ENCODE results near the gene KCNJ15. TPM values are rescaled to one million over a fixed set of nuclear protein-coding genes. Genes with fewer than 3 reads are reported as not detected.

The KCNJ15 gene
- polyA plus RNA-seq, 1 donor from 2014 or later = not detected

DNA sequence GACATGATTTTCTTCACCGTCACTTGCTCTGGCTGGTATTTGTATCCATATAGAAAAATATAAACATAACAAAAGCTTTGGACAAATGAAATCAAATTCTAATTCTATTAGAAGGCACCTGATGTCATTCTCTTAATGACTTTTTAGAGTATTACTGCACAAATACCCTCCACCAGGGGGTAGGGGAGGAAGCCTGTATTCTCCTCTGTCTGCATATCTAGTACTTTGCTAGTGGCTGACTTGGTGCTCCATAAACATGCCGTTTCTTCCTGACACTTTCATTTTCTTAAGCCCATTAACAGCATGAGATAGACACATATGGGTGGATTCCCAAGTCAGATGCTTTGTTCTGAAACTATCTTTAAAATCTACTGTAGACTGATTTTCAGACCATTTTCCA is 20.6 kb upstream of the KCNJ15 start:
- no peak overlapping the region for H3K4me2 ChIP-seq (ENCODE audit: low read length)
- no peaks in the 10 kb centered on the region for H3K9me2 ChIP-seq (ENCODE audit: insufficient read depth, low read length)
- H3K36me3 ChIP-seq (ENCODE audit: insufficient read depth, low read length) = no peaks in the 10 kb centered on the region

GRCh38 chr21:38239672-38240071 is 17.1 kb upstream of the KCNJ15 start:
- no peaks in the 10 kb centered on the region for H4K20me1 ChIP-seq (ENCODE audit: insufficient read depth)
- no peaks in the 10 kb centered on the region for H3F3A ChIP-seq (ENCODE audit: insufficient read depth, low read length, poor library complexity, severe bottlenecking)
- no peak overlapping the region for H2AFZ ChIP-seq (ENCODE audit: low read depth, low read length)
- no peak overlapping the region for H3K4me3 ChIP-seq (ENCODE audit: low read length)
- H3K4me2 ChIP-seq (ENCODE audit: low read length) = no peak overlapping the region
- no peaks in the 10 kb centered on the region for H3K79me2 ChIP-seq (replicated peaks; ENCODE audit: insufficient read depth, low read length)
- no peak overlapping the region for H3K9ac ChIP-seq (ENCODE audit: low read length)
- H3K27ac ChIP-seq (ENCODE audit: low read length) = no peak overlapping the region
- no peaks in the 10 kb centered on the region for H3K9me2 ChIP-seq (ENCODE audit: insufficient read depth, low read length)
- no peaks in the 10 kb centered on the region for H3K9me3 ChIP-seq (ENCODE audit: low read length)
- no peaks in the 10 kb centered on the region for H3K27me3 ChIP-seq (ENCODE audit: insufficient read depth, low read depth, low read length)
- H3K36me3 ChIP-seq (ENCODE audit: insufficient read depth, low read length) = no peaks in the 10 kb centered on the region
- no peak for TF ChIP-seq POLR2AphosphoS5 (IDR thresholded peaks at IDR 0.05)
- no peak for TF ChIP-seq RAD21 (conservative IDR thresholded peaks at IDR 0.05)
- TF ChIP-seq EP300 (conservative IDR thresholded peaks at IDR 0.05; ENCODE audit: poor library complexity, severe bottlenecking) = no peak

More for the DNA sequence above, 20.6 kb upstream of the KCNJ15 start:
- H3K9ac ChIP-seq (ENCODE audit: low read length) = no peak overlapping the region
- no peaks in the 10 kb centered on the region for H3K79me2 ChIP-seq (replicated peaks; ENCODE audit: insufficient read depth, low read length)
- no peaks in the 10 kb centered on the region for H4K20me1 ChIP-seq (ENCODE audit: insufficient read depth)
- no peaks in the 10 kb centered on the region for H3K9me3 ChIP-seq (ENCODE audit: low read length)
- no peaks in the 10 kb centered on the region for H3F3A ChIP-seq (ENCODE audit: insufficient read depth, low read length, poor library complexity, severe bottlenecking)
- H2AFZ ChIP-seq (ENCODE audit: low read depth, low read length) = no peak overlapping the region
- TF ChIP-seq MXI1 (conservative IDR thresholded peaks at IDR 0.05; ENCODE audit: poor library complexity, severe bottlenecking) (no peak), EP300 (conservative IDR thresholded peaks at IDR 0.05; ENCODE audit: poor library complexity, severe bottlenecking) (no peak), POLR2AphosphoS5 (IDR thresholded peaks at IDR 0.05) (no peak), REST (IDR thresholded peaks at IDR 0.05; ENCODE audit: borderline replicate concordance) (no peak), EZH2 (IDR thresholded peaks at IDR 0.05; ENCODE audit: borderline replicate concordance, insufficient read depth, low read length, poor library complexity, severe bottlenecking) (no peak), RAD21 (conservative IDR thresholded peaks at IDR 0.05) (no peak), CTCF (IDR thresholded peaks at IDR 0.05; ENCODE audit: poor library complexity, severe bottlenecking) (no peak), SMC3 (conservative IDR thresholded peaks at IDR 0.05; ENCODE audit: poor library complexity) (no peak), TAF1 (IDR thresholded peaks at IDR 0.05; ENCODE audit: low read depth) (no peak)
- no peak overlapping the region for H3K4me3 ChIP-seq (ENCODE audit: low read length)
- no peaks in the 10 kb centered on the region for H3K27me3 ChIP-seq (ENCODE audit: insufficient read depth, low read depth, low read length)
- no peak overlapping the region for H3K27ac ChIP-seq (ENCODE audit: low read length)

- Histone ChIP-seq H3K9me3 (ENCODE audit: low read length) (no peaks in the 10 kb centered on the region), H4K20me1 (ENCODE audit: insufficient read depth) (no peaks in the 10 kb centered on the region), H3K9ac (ENCODE audit: low read length) (no peak overlapping the region), H3F3A (ENCODE audit: insufficient read depth, low read length, poor library complexity, severe bottlenecking) (no peaks in the 10 kb centered on the region), H3K9me2 (ENCODE audit: insufficient read depth, low read length) (no peaks in the 10 kb centered on the region), H2AFZ (ENCODE audit: low read depth, low read length) (no peak overlapping the region), H3K27me3 (ENCODE audit: insufficient read depth, low read depth, low read length) (no peaks in the 10 kb centered on the region), H3K4me3 (ENCODE audit: low read length) (no peak overlapping the region), H3K27ac (ENCODE audit: low read length) (no peak overlapping the region), H3K4me2 (ENCODE audit: low read length) (no peak overlapping the region), H3K36me3 (ENCODE audit: insufficient read depth, low read length) (no peaks in the 10 kb centered on the region), H3K79me2 (replicated peaks; ENCODE audit: insufficient read depth, low read length) (no peaks in the 10 kb centered on the region)
- TF ChIP-seq EZH2 (IDR thresholded peaks at IDR 0.05; ENCODE audit: borderline replicate concordance, insufficient read depth, low read length, poor library complexity, severe bottlenecking) = no peak
- no peak for TF ChIP-seq TAF1 (IDR thresholded peaks at IDR 0.05; ENCODE audit: low read depth)
- no peak for TF ChIP-seq CTCF (IDR thresholded peaks at IDR 0.05; ENCODE audit: poor library complexity, severe bottlenecking)
- TF ChIP-seq MXI1 (conservative IDR thresholded peaks at IDR 0.05; ENCODE audit: poor library complexity, severe bottlenecking) = no peak
- no peak for TF ChIP-seq RAD21 (conservative IDR thresholded peaks at IDR 0.05)
- no peak for TF ChIP-seq EP300 (conservative IDR thresholded peaks at IDR 0.05; ENCODE audit: poor library complexity, severe bottlenecking)
- TF ChIP-seq POLR2AphosphoS5 (IDR thresholded peaks at IDR 0.05) = no peak
- TF ChIP-seq REST (IDR thresholded peaks at IDR 0.05; ENCODE audit: borderline replicate concordance) = no peak
- TF ChIP-seq SMC3 (conservative IDR thresholded peaks at IDR 0.05; ENCODE audit: poor library complexity) = no peak
These were observed 16.7 kb upstream of the KCNJ15 start for GRCh38 chr21:38240129-38240528.
